Measurements from ENCODE around the gene MAPK8IP1. TPM values are rescaled to one million over a fixed set of nuclear protein-coding genes. Genes with fewer than 3 reads are reported as not detected.

MAPK8IP1 gene
- polyA plus RNA-seq, 2 of the 4 experiments (the other 2 are of a cell fraction), result 2.6 to 5.8 TPM

GRCh38 chr11:45877221-45877620 lies 8.2 kb upstream of the MAPK8IP1 start:
- WGBS (ENCODE audit: missing lambda C conversion rate), result 83% methylated on average over 8 of the region's 8 CpGs
- H3K4me1 ChIP-seq, result peaks cover 27% of the 10 kb centered on the region
- H3K4me3 ChIP-seq, result no peak overlapping the region
- ChIA-PET CTCF (interaction anchor here (1.0 to 2.1 kb wide), 3 partner anchors 17 to 506 kb away, joined by 3 to 5 read pairs (median 3); no protein-coding TSS in a partner anchor), POLR2A (no interaction called here)
- FAIRE-seq (no peak), DNase-seq (ENCODE audit: low read depth in 1 of 2, low spot score in 1 of 2) (no peak), ATAC-seq (no peak)
- H3K27ac ChIP-seq, result no peak overlapping the region
- H3K4me2 ChIP-seq, result no peak overlapping the region
- TF ChIP-seq ZNF302 (CRISPR knock-in tag; IDR thresholded peaks at IDR 0.05), result no peak
- no peak for TF ChIP-seq CTCF (IDR thresholded peaks at IDR 0.05)
- TF ChIP-seq CBX2 (IDR thresholded peaks at IDR 0.05; ENCODE audit: borderline replicate concordance, low read depth), result no peak
- TF ChIP-seq HDAC2 (IDR thresholded peaks at IDR 0.05), result no peak
- no peak for TF ChIP-seq ZFP36 (IDR thresholded peaks at IDR 0.05; ENCODE audit: borderline replicate concordance, partially characterized antibody)
- no peak for TF ChIP-seq FOSB (CRISPR knock-in tag; IDR thresholded peaks at IDR 0.05)
- TF ChIP-seq HEYL (CRISPR knock-in tag; IDR thresholded peaks at IDR 0.05), result no peak
- no peak for TF ChIP-seq ELK1 (IDR thresholded peaks at IDR 0.05; ENCODE audit: low read depth, low read length)
- no peak for TF ChIP-seq KDM5A (IDR thresholded peaks at IDR 0.05)
- no peak for TF ChIP-seq HOXB13 (CRISPR knock-in tag; IDR thresholded peaks at IDR 0.05; ENCODE audit: low read depth)
- no peak for TF ChIP-seq BHLHE40 (IDR thresholded peaks at IDR 0.05; ENCODE audit: low read depth, low read length)
- no peak for TF ChIP-seq TP53 (CRISPR knock-in tag; IDR thresholded peaks at IDR 0.05)
- no peak for TF ChIP-seq MAX (IDR thresholded peaks at IDR 0.05)
- no peak for TF ChIP-seq CEBPB (IDR thresholded peaks at IDR 0.05)
- no peak for TF ChIP-seq RAD21 (conservative IDR thresholded peaks at IDR 0.05 in 1 of 2, IDR thresholded peaks at IDR 0.05 in 1 of 2)
- TF ChIP-seq PBX3 (IDR thresholded peaks at IDR 0.05), result no peak
- no peak for TF ChIP-seq CHD4 (IDR thresholded peaks at IDR 0.05; ENCODE audit: borderline replicate concordance)
- no peak for TF ChIP-seq EHMT2 (IDR thresholded peaks at IDR 0.05; ENCODE audit: low read depth)
- no peak for TF ChIP-seq NFE2L2 (conservative IDR thresholded peaks at IDR 0.05; ENCODE audit: low read length)
- H3K9me3 ChIP-seq, result no peaks in the 10 kb centered on the region

- 68% methylated on average over 3 of the region's 3 CpGs for WGBS (ENCODE audit: missing lambda C conversion rate)
- Histone ChIP-seq H3K27ac (no peak overlapping the region), H3K4me1 (peaks cover 27% of the 10 kb centered on the region), H3K4me2 (no peak overlapping the region), H3K9me3 (no peaks in the 10 kb centered on the region), H3K4me3 (no peak overlapping the region)
- ATAC-seq (no peak), DNase-seq (ENCODE audit: low read depth in 1 of 2, low spot score in 1 of 2) (no peak), FAIRE-seq (no peak)
- no peak for TF ChIP-seq CEBPB (IDR thresholded peaks at IDR 0.05)
- TF ChIP-seq SREBF2 (IDR thresholded peaks at IDR 0.05), result no peak
- no peak for TF ChIP-seq JUNB (IDR thresholded peaks at IDR 0.05)
- ChIA-PET POLR2A (no interaction called here), CTCF (interaction anchor here (0.6 to 2.1 kb wide), 3 partner anchors 18 to 506 kb away, joined by 3 to 5 read pairs (median 3); no protein-coding TSS in a partner anchor)
Measured at GRCh38 chr11:45877845-45878244, 7.6 kb upstream of the MAPK8IP1 start.

Measured in A549 (cell line).